Left renal cortex interstitium (tissue), 4 donors: Measurements from ENCODE around the gene TAAR2. TPM values are rescaled to one million over a fixed set of nuclear protein-coding genes. Genes with fewer than 3 reads are reported as not detected.

Experiments
- polyA plus RNA-seq, 4 donors: library from polyadenylated mRNA; unstranded; fragments of 120-200 nt; gene quantifications; one replicate each; pipeline ENCODE4 v1.2.1, GENCODE V29; 2013; ENCODE audit not compliant: insufficient read length in 4 of 4

Gene TAAR2
- polyA plus RNA-seq, 4 donors: not detected

Other genes with a start within 250 kb of the TAAR2 start
- gene MOXD1, start 222.8 kb downstream of the TAAR2 start, polyA plus RNA-seq: 100 to 1,000 TPM; 172 to 315 (median 236) TPM
- 100 to 1,000 TPM in 1 of 4 donors, 10 to 100 TPM in 3; 80.2 to 101 (median 86.0) TPM for gene STX7, start 111.2 kb downstream of the TAAR2 start, polyA plus RNA-seq
- gene TAAR9, start 86.0 kb downstream of the TAAR2 start, polyA plus RNA-seq: not detected
- gene TAAR8, start 71.6 kb downstream of the TAAR2 start, polyA plus RNA-seq: not detected
- gene TAAR6, start 54.0 kb downstream of the TAAR2 start, polyA plus RNA-seq: under 1 TPM in 1 of 4 donors, not detected in 3; 0.16 TPM
- not detected for gene TAAR5, start 34.5 kb downstream of the TAAR2 start, polyA plus RNA-seq
- gene TAAR1, start 34.9 kb upstream of the TAAR2 start, polyA plus RNA-seq: not detected
- under 1 TPM; 0.08 to 0.37 (median 0.18) TPM for gene VNN1, start 89.8 kb upstream of the TAAR2 start, polyA plus RNA-seq
- 1 to 10 TPM; 1.8 to 4.0 (median 2.7) TPM for gene VNN2, start 133.6 kb upstream of the TAAR2 start, polyA plus RNA-seq
- gene SLC18B1, start 174.4 kb upstream of the TAAR2 start, polyA plus RNA-seq: 10 to 100 TPM; 27.8 to 35.7 (median 34.4) TPM
- 1,000 to 10,000 TPM; 1,653 to 2,203 (median 1,960) TPM for gene RPS12, start 190.3 kb upstream of the TAAR2 start, polyA plus RNA-seq